ENCODE data around the gene TUBB2B. TPM values are rescaled to one million over a fixed set of nuclear protein-coding genes. Genes with fewer than 3 reads are reported as not detected.
A peak's percentile ranks its signal among the peaks of the same experiment; 100 is the strongest.

The TUBB2B gene
- total and polyA plus RNA-seq, 9 of the 15 experiments (the other 6 are each of a cell fraction or from before 2014, with no cell fraction given): 0.11 to 9.7 (median 4.6) TPM

DNA sequence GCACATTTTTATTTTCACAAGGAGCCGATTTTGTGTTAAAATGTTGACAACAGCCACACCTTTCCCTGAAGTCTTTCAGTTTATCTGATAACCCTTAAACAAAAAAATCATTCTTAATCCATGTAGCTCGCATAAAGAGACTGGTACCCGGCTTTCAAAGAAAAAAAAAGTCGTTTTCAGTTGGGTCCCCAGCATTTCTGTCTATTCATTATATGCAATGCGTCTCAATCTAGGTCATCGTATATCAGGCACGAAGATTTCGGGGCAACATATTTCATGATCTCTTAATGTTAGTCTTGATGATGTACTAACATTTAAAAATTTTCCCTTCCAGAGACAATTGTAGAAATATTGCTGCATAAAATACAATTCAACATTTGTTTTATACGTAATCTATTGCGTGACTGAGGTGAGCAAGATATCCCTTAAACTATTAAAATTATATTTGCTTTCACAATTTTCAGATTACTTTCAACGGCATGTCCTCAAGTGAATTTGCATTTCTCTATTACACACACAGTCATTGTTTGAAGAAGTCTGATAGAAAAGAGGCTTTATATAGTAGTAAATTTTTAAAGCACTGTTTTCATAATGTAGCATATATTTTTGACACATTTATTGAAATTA lies 2.9 kb upstream of the TUBB2B start (continued):
- TF ChIP-seq, protein P1, sequence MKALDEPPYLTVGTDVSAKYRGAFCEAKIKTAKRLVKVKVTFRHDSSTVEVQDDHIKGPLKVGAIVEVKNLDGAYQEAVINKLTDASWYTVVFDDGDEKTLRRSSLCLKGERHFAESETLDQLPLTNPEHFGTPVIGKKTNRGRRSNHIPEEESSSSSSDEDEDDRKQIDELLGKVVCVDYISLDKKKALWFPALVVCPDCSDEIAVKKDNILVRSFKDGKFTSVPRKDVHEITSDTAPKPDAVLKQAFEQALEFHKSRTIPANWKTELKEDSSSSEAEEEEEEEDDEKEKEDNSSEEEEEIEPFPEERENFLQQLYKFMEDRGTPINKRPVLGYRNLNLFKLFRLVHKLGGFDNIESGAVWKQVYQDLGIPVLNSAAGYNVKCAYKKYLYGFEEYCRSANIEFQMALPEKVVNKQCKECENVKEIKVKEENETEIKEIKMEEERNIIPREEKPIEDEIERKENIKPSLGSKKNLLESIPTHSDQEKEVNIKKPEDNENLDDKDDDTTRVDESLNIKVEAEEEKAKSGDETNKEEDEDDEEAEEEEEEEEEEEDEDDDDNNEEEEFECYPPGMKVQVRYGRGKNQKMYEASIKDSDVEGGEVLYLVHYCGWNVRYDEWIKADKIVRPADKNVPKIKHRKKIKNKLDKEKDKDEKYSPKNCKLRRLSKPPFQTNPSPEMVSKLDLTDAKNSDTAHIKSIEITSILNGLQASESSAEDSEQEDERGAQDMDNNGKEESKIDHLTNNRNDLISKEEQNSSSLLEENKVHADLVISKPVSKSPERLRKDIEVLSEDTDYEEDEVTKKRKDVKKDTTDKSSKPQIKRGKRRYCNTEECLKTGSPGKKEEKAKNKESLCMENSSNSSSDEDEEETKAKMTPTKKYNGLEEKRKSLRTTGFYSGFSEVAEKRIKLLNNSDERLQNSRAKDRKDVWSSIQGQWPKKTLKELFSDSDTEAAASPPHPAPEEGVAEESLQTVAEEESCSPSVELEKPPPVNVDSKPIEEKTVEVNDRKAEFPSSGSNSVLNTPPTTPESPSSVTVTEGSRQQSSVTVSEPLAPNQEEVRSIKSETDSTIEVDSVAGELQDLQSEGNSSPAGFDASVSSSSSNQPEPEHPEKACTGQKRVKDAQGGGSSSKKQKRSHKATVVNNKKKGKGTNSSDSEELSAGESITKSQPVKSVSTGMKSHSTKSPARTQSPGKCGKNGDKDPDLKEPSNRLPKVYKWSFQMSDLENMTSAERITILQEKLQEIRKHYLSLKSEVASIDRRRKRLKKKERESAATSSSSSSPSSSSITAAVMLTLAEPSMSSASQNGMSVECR (CRISPR knock-in tag; IDR thresholded peaks at IDR 0.05): no peak
- TF ChIP-seq ZNF140 (CRISPR knock-in tag; IDR thresholded peaks at IDR 0.05): no peak

GRCh38 chr6:3229566-3230178 lies 2.2 kb upstream of the TUBB2B start:
- Histone ChIP-seq H3K4me3 (no peak overlapping the region), H3K36me3 (ENCODE audit: control insufficient read depth, insufficient read depth, low read length) (no peaks in the 10 kb centered on the region), H3K27me3 (ENCODE audit: control insufficient read depth in 2 of 2, insufficient read depth in 2 of 2, low read length in 2 of 2) (peaks cover 44 to 61% of the 10 kb centered on the region in 2 experiments), H3K4me1 (replicated peaks in 1 of 2; ENCODE audit: control insufficient read depth in 2 of 2, insufficient read depth in 2 of 2, low read length in 2 of 2) (peaks cover 38 to 50% of the 10 kb centered on the region in 2 experiments), H3K4me2 (ENCODE audit: insufficient read depth, low read length) (peak overlapping the region; percentile 78), H3K9ac (ENCODE audit: insufficient read depth in 1 of 2, low read depth in 2 of 2, low read length in 2 of 2) (peak overlapping the region; percentile 4 to 86; a peak in 2 of 4 replicates), H3K79me2 (ENCODE audit: control insufficient read depth, insufficient read depth, low read length) (no peaks in the 10 kb centered on the region), H3K9me1 (ENCODE audit: control insufficient read depth, insufficient read depth, low read length) (no peaks in the 10 kb centered on the region), H2AFZ (ENCODE audit: low read depth, low read length) (peak overlapping the region; percentile 80), H3K9me3 (replicated peaks; ENCODE audit: control insufficient read depth, insufficient read depth, low read depth, low read length) (no peaks in the 10 kb centered on the region), H4K20me1 (replicated peaks; ENCODE audit: control insufficient read depth, insufficient read depth, low read length) (no peaks in the 10 kb centered on the region), H3K27ac (ENCODE audit: extremely low read depth, low read depth, low read length) (no peak overlapping the region)
- intact Hi-C loops (cut with micrococcal nuclease) (no loop called here), in situ Hi-C loops (cut with MboI) (no loop called here)
- peak; percentile 74 for ATAC-seq
- POLR2A ChIA-PET: interaction anchor here (0.7 to 1.9 kb wide), 7 partner anchors 9 to 392 kb away, joined by 3 to 13 read pairs (median 4); partner anchors contain the start of gene TUBB2A
- DNase-seq (ENCODE audit: extremely low read depth in 1 of 4, low spot score in 3 of 4): peak; percentile 61 to 70 (median 67)
- BruUV-seq (replicated peaks): no TSS peak
- 3% methylated on average over 28 of the region's 28 CpGs for WGBS (ENCODE audit: insufficient coverage, low coverage, missing lambda C conversion rate)
- peak; percentile 61 for FAIRE-seq
- CTCF ChIA-PET (ENCODE audit: low intra/inter-chr PET ratio): no interaction called here
- TF ChIP-seq ZNF384 (IDR thresholded peaks at IDR 0.05; ENCODE audit: low read depth, low read length): no peak
- no peak for TF ChIP-seq XRCC5 (IDR thresholded peaks at IDR 0.05; ENCODE audit: low read depth, low read length)
- no peak for TF ChIP-seq CSDE1 (IDR thresholded peaks at IDR 0.05)
- peak; percentile 37 for TF ChIP-seq ZFP36 (IDR thresholded peaks at IDR 0.05; ENCODE audit: low read depth, low read length, partially characterized antibody)
- TF ChIP-seq PPARD (CRISPR knock-in tag; IDR thresholded peaks at IDR 0.05): no peak
- no peak for TF ChIP-seq NBN (IDR thresholded peaks at IDR 0.05; ENCODE audit: low read depth)
- TF ChIP-seq, protein P2, sequence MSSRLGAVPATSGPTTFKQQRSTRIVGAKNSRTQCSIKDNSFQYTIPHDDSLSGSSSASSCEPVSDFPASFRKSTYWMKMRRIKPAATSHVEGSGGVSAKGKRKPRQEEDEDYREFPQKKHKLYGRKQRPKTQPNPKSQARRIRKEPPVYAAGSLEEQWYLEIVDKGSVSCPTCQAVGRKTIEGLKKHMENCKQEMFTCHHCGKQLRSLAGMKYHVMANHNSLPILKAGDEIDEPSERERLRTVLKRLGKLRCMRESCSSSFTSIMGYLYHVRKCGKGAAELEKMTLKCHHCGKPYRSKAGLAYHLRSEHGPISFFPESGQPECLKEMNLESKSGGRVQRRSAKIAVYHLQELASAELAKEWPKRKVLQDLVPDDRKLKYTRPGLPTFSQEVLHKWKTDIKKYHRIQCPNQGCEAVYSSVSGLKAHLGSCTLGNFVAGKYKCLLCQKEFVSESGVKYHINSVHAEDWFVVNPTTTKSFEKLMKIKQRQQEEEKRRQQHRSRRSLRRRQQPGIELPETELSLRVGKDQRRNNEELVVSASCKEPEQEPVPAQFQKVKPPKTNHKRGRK (tag; IDR thresholded peaks at IDR 0.05): no peak
- peak; percentile 58 for TF ChIP-seq CTBP1 (IDR thresholded peaks at IDR 0.05; ENCODE audit: borderline replicate concordance)
- TF ChIP-seq MYNN (IDR thresholded peaks at IDR 0.05): no peak
- no peak for TF ChIP-seq MYNN (CRISPR knock-in tag; IDR thresholded peaks at IDR 0.05)
- TF ChIP-seq, protein P3, sequence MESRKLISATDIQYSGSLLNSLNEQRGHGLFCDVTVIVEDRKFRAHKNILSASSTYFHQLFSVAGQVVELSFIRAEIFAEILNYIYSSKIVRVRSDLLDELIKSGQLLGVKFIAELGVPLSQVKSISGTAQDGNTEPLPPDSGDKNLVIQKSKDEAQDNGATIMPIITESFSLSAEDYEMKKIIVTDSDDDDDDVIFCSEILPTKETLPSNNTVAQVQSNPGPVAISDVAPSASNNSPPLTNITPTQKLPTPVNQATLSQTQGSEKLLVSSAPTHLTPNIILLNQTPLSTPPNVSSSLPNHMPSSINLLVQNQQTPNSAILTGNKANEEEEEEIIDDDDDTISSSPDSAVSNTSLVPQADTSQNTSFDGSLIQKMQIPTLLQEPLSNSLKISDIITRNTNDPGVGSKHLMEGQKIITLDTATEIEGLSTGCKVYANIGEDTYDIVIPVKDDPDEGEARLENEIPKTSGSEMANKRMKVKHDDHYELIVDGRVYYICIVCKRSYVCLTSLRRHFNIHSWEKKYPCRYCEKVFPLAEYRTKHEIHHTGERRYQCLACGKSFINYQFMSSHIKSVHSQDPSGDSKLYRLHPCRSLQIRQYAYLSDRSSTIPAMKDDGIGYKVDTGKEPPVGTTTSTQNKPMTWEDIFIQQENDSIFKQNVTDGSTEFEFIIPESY (CRISPR knock-in tag; IDR thresholded peaks at IDR 0.05): peak; percentile 22; the same call in 1 of the 2 replicates
